Panc1 (cell line): ENCODE results near the gene PAX3.

Experiments used
- CTCF ChIP-seq: fragments of 450-650 bp; IDR thresholded peaks from 2 replicates; pipeline ENCODE4 v1.5.1; 2017; ENCODE audit warnings: mild to moderate bottlenecking
- POLR2AphosphoS5 ChIP-seq: IDR thresholded peaks from 2 replicates; pipeline ENCODE4 v1.6.1; 2012; ENCODE audit warnings: mild to moderate bottlenecking, low read depth, low read length, moderate library complexity
- REST ChIP-seq, 2 experiments: IDR thresholded peaks; 2 replicates each; pipeline ENCODE4 v1.6.1; 2011 to 2012; ENCODE audit warnings: low read depth in 2 of 2, control low read depth in 1 of 2, low read length in 1 of 2, mild to moderate bottlenecking in 1 of 2, moderate library complexity in 1 of 2; ENCODE audit not compliant: insufficient read depth in 1 of 2
- SIN3A ChIP-seq: IDR thresholded peaks from 2 replicates; pipeline ENCODE4 v1.6.1; 2012; ENCODE audit warnings: low read depth, mild to moderate bottlenecking, low read length, moderate library complexity, borderline replicate concordance; ENCODE audit not compliant: insufficient read depth
- TCF7L2 ChIP-seq: IDR thresholded peaks from 2 replicates; pipeline ENCODE4 v1.6.1; 2011; ENCODE audit warnings: mild to moderate bottlenecking, low read depth, low read length, inconsistent platforms

GRCh38 chr2:222297600-222297935 is 1.2 kb downstream of the PAX3 start:
- TF ChIP-seq REST (IDR thresholded peaks at IDR 0.05; ENCODE audit: insufficient read depth in 1 of 2, low read depth in 2 of 2, low read length in 1 of 2) (no peak), CTCF (no peak), POLR2AphosphoS5 (no peak), TCF7L2 (no peak), SIN3A (no peak)
